ENCODE data around the gene RNU1-3. TPM values are rescaled to one million over a fixed set of nuclear protein-coding genes. Genes with fewer than 3 reads are reported as not detected.
"Not testable (repeated sequence)": the region's sequence is repeated elsewhere in the genome, so short reads cannot be mapped to it uniquely, and the experiment has no call there.

Gene RNU1-3
- total RNA-seq, 2 experiments from 2014 or later: 4,982 to 5,937 TPM

- DNase-seq; H3K4me3 Mint-ChIP-seq; H3K9me3 ChIP-seq (ENCODE audit: control insufficient read depth in 1 of 2, insufficient read depth in 1 of 2, low read length in 2 of 2); POLR2A ChIA-PET; H3K4me3 ChIP-seq (ENCODE audit: low read length); H3K4me1 Mint-ChIP-seq (ENCODE audit: low read depth); H3K9me3 Mint-ChIP-seq; H3K36me3 Mint-ChIP-seq (ENCODE audit: low read depth); intact Hi-C loops (cut with DNase I, micrococcal nuclease); H3K4me1 ChIP-seq (ENCODE audit: insufficient read depth, low read length); H3K27ac ChIP-seq (ENCODE audit: low read depth in 1 of 2, low read length in 2 of 2); H3K36me3 ChIP-seq (ENCODE audit: insufficient read depth, low read length); CTCF ChIA-PET; H3K27ac Mint-ChIP-seq; H3K27me3 ChIP-seq (ENCODE audit: control insufficient read depth in 1 of 2, insufficient read depth in 2 of 2, low read length in 2 of 2); ATAC-seq (ENCODE audit: poor library complexity): not testable (repeated sequence)
- H3K27me3 Mint-ChIP-seq: peaks cover 18% of the 10 kb centered on the region
These were observed 37.3 kb upstream of the RNU1-3 start for GRCh38 chr1:16704076-16704475.

GRCh38 chr1:16703602-16704001 lies 36.9 kb upstream of the RNU1-3 start:
- H3K4me3 ChIP-seq (ENCODE audit: low read length); H3K9me3 Mint-ChIP-seq; POLR2A ChIA-PET; intact Hi-C loops (cut with DNase I, micrococcal nuclease); H3K27ac Mint-ChIP-seq; H3K4me1 ChIP-seq (ENCODE audit: insufficient read depth, low read length); H3K36me3 Mint-ChIP-seq (ENCODE audit: low read depth); H3K36me3 ChIP-seq (ENCODE audit: insufficient read depth, low read length); H3K27me3 ChIP-seq (ENCODE audit: control insufficient read depth in 1 of 2, insufficient read depth in 2 of 2, low read length in 2 of 2); H3K9me3 ChIP-seq (ENCODE audit: control insufficient read depth in 1 of 2, insufficient read depth in 1 of 2, low read length in 2 of 2); H3K27ac ChIP-seq (ENCODE audit: low read depth in 1 of 2, low read length in 2 of 2); ATAC-seq (ENCODE audit: poor library complexity); DNase-seq; H3K4me3 Mint-ChIP-seq; H3K4me1 Mint-ChIP-seq (ENCODE audit: low read depth); CTCF ChIA-PET: not testable (repeated sequence)
- peaks cover 20% of the 10 kb centered on the region for H3K27me3 Mint-ChIP-seq

- H3K27ac ChIP-seq (ENCODE audit: low read depth in 1 of 2, low read length in 2 of 2); H3K4me1 Mint-ChIP-seq (ENCODE audit: low read depth); H3K4me3 ChIP-seq (ENCODE audit: low read length); H3K9me3 ChIP-seq (ENCODE audit: control insufficient read depth in 1 of 2, insufficient read depth in 1 of 2, low read length in 2 of 2); DNase-seq; H3K36me3 Mint-ChIP-seq (ENCODE audit: low read depth); CTCF ChIA-PET; H3K27me3 ChIP-seq (ENCODE audit: control insufficient read depth in 1 of 2, insufficient read depth in 2 of 2, low read length in 2 of 2); H3K27ac Mint-ChIP-seq; H3K36me3 ChIP-seq (ENCODE audit: insufficient read depth, low read length); intact Hi-C loops (cut with DNase I, micrococcal nuclease); H3K9me3 Mint-ChIP-seq; POLR2A ChIA-PET; H3K4me1 ChIP-seq (ENCODE audit: insufficient read depth, low read length); H3K4me3 Mint-ChIP-seq: not testable (repeated sequence)
- H3K27me3 Mint-ChIP-seq: peaks cover 23% of the 10 kb centered on the region
- peak; percentile 21 for ATAC-seq (ENCODE audit: poor library complexity)
These were observed 36.4 kb upstream of the RNU1-3 start for GRCh38 chr1:16703141-16703540.

GRCh38 chr1:16702280-16702679 lies 35.5 kb upstream of the RNU1-3 start:
- H3K9me3 Mint-ChIP-seq; CTCF ChIA-PET; H3K4me1 ChIP-seq (ENCODE audit: insufficient read depth, low read length); H3K4me3 Mint-ChIP-seq; ATAC-seq (ENCODE audit: poor library complexity); H3K36me3 ChIP-seq (ENCODE audit: insufficient read depth, low read length); intact Hi-C loops (cut with DNase I, micrococcal nuclease); H3K4me3 ChIP-seq (ENCODE audit: low read length); H3K27ac Mint-ChIP-seq; DNase-seq; H3K4me1 Mint-ChIP-seq (ENCODE audit: low read depth); H3K9me3 ChIP-seq (ENCODE audit: control insufficient read depth in 1 of 2, insufficient read depth in 1 of 2, low read length in 2 of 2); H3K27ac ChIP-seq (ENCODE audit: low read depth in 1 of 2, low read length in 2 of 2); H3K27me3 ChIP-seq (ENCODE audit: control insufficient read depth in 1 of 2, insufficient read depth in 2 of 2, low read length in 2 of 2); H3K36me3 Mint-ChIP-seq (ENCODE audit: low read depth): not testable (repeated sequence)
- peaks cover 23% of the 10 kb centered on the region for H3K27me3 Mint-ChIP-seq
- POLR2A ChIA-PET: interaction anchor here (1.7 kb wide), 1 partner anchor 201 kb away, joined by 9 read pairs; no protein-coding TSS in a partner anchor

GRCh38 chr1:16701189-16701588 lies 34.4 kb upstream of the RNU1-3 start:
- peak; percentile 24 for ATAC-seq (ENCODE audit: poor library complexity)
- peaks cover 22% of the 10 kb centered on the region for H3K27me3 Mint-ChIP-seq
- DNase-seq; intact Hi-C loops (cut with DNase I, micrococcal nuclease); H3K9me3 Mint-ChIP-seq; H3K4me3 ChIP-seq (ENCODE audit: low read length); H3K4me1 ChIP-seq (ENCODE audit: insufficient read depth, low read length); H3K27me3 ChIP-seq (ENCODE audit: control insufficient read depth in 1 of 2, insufficient read depth in 2 of 2, low read length in 2 of 2); H3K27ac ChIP-seq (ENCODE audit: low read depth in 1 of 2, low read length in 2 of 2); H3K4me1 Mint-ChIP-seq (ENCODE audit: low read depth); H3K27ac Mint-ChIP-seq; H3K36me3 Mint-ChIP-seq (ENCODE audit: low read depth); H3K4me3 Mint-ChIP-seq; H3K36me3 ChIP-seq (ENCODE audit: insufficient read depth, low read length); H3K9me3 ChIP-seq (ENCODE audit: control insufficient read depth in 1 of 2, insufficient read depth in 1 of 2, low read length in 2 of 2): not testable (repeated sequence)
- ChIA-PET POLR2A (interaction anchor here (1.4 to 1.7 kb wide), 2 partner anchors 26 to 202 kb away, joined by 4 to 9 read pairs; no protein-coding TSS in a partner anchor), CTCF (interaction anchor here (0.9 kb wide), 1 partner anchor 8 kb away, joined by 3 read pairs; no protein-coding TSS in a partner anchor)

- CTCF ChIA-PET: interaction anchor here (0.9 kb wide), 1 partner anchor 9 kb away, joined by 3 read pairs; no protein-coding TSS in a partner anchor
- ATAC-seq (ENCODE audit: poor library complexity): peak; percentile 74
- POLR2A ChIA-PET: interaction anchor here (0.7 to 1.7 kb wide), 3 partner anchors 27 to 1121 kb away, joined by 3 to 9 read pairs (median 4); no protein-coding TSS in a partner anchor
- H3K36me3 ChIP-seq (ENCODE audit: insufficient read depth, low read length); H3K27me3 ChIP-seq (ENCODE audit: control insufficient read depth in 1 of 2, insufficient read depth in 2 of 2, low read length in 2 of 2); H3K9me3 ChIP-seq (ENCODE audit: control insufficient read depth in 1 of 2, insufficient read depth in 1 of 2, low read length in 2 of 2); H3K27ac ChIP-seq (ENCODE audit: low read depth in 1 of 2, low read length in 2 of 2); H3K4me3 ChIP-seq (ENCODE audit: low read length); H3K36me3 Mint-ChIP-seq (ENCODE audit: low read depth); H3K4me3 Mint-ChIP-seq; H3K4me1 ChIP-seq (ENCODE audit: insufficient read depth, low read length); DNase-seq; intact Hi-C loops (cut with DNase I, micrococcal nuclease); H3K4me1 Mint-ChIP-seq (ENCODE audit: low read depth); H3K9me3 Mint-ChIP-seq; H3K27ac Mint-ChIP-seq: not testable (repeated sequence)
- H3K27me3 Mint-ChIP-seq: peaks cover 18% of the 10 kb centered on the region
These were observed 33.6 kb upstream of the RNU1-3 start for GRCh38 chr1:16700138-16700895.

- POLR2A ChIA-PET: interaction anchor here (0.7 kb wide), 1 partner anchor 1120 kb away, joined by 3 read pairs; no protein-coding TSS in a partner anchor
- H3K4me1 Mint-ChIP-seq (ENCODE audit: low read depth): not testable (repeated sequence)
These were observed 32.7 kb upstream of the RNU1-3 start for GRCh38 chr1:16699440-16699839.

More at GRCh38 chr1:16699440-16699839, 32.7 kb upstream of the RNU1-3 start:
- H3K27me3 ChIP-seq (ENCODE audit: control insufficient read depth in 1 of 2, insufficient read depth in 2 of 2, low read length in 2 of 2); intact Hi-C loops (cut with DNase I, micrococcal nuclease); H3K27ac Mint-ChIP-seq; CTCF ChIA-PET; H3K9me3 ChIP-seq (ENCODE audit: control insufficient read depth in 1 of 2, insufficient read depth in 1 of 2, low read length in 2 of 2); H3K9me3 Mint-ChIP-seq; ATAC-seq (ENCODE audit: poor library complexity); H3K4me3 Mint-ChIP-seq; H3K27ac ChIP-seq (ENCODE audit: low read depth in 1 of 2, low read length in 2 of 2); H3K4me3 ChIP-seq (ENCODE audit: low read length); H3K36me3 Mint-ChIP-seq (ENCODE audit: low read depth); H3K36me3 ChIP-seq (ENCODE audit: insufficient read depth, low read length); H3K4me1 ChIP-seq (ENCODE audit: insufficient read depth, low read length): not testable (repeated sequence)
- peaks cover 18% of the 10 kb centered on the region for H3K27me3 Mint-ChIP-seq
- peak in 1 of 14 experiments; percentile 26 for DNase-seq
